ENCODE measurements around the gene APOC3. TPM values are rescaled to one million over a fixed set of nuclear protein-coding genes. Genes with fewer than 3 reads are reported as not detected.
A peak's percentile ranks its signal among the peaks of the same experiment; 100 is the strongest.

APOC3 gene
- total and polyA plus RNA-seq, 2 of the 4 experiments (the other 2 are of a cell fraction) = not detected

DNA sequence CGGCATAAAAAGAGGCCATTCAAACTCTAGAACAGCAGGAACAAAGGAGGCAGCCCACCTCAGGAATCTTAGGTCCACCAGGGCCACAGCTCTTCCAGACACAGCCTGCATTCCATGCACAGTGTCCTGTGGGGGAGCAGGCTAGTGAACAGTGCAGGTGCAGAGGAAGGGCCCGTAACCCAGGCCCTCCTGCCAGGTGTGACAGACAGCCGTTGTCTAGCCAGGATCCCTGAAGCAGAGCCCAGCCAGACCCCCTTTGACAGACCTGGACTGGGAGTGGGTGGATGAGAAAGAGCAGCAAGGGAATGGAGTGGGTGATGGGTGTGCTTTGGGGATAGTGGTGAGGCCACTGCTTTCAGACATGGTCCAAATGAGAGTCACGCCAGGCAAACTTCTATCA is 40.7 kb upstream of the APOC3 start:
- dilution Hi-C loops (cut with HindIII; ENCODE audit: low sequenced_read_pairs, unreplicated experiment) (no loop called here), in situ Hi-C loops (cut with MboI; ENCODE audit: low sequenced_read_pairs) (loop anchor here (5.0 kb wide), 1 partner anchor 443 kb away; the partner anchor contains the start of genes PCSK7 and RNF214)
- no TSS peak for BruUV-seq (replicated peaks)

More for the DNA sequence above, 40.7 kb upstream of the APOC3 start:
- Histone ChIP-seq H3K36me3 (ENCODE audit: control insufficient read depth, insufficient read depth, low read length) (peaks cover 21% of the 10 kb centered on the region), H2BK20ac (ENCODE audit: low read depth, low read length) (no peak overlapping the region; the same call in 1 of the 2 replicates), H3K4me2 (ENCODE audit: low read depth, low read length) (no peak overlapping the region), H2AK5ac (ENCODE audit: low read depth, low read length) (no peak overlapping the region), H2BK5ac (ENCODE audit: low read depth, low read length, poor library complexity, severe bottlenecking) (no peak overlapping the region), H4K5ac (ENCODE audit: low read depth, low read length) (no peak overlapping the region), H3K9me1 (ENCODE audit: insufficient read depth, low read length) (peaks cover 24% of the 10 kb centered on the region), H2AFZ (replicated peaks; ENCODE audit: low read length, poor library complexity) (no peak overlapping the region), H3K27ac (ENCODE audit: insufficient read depth, low read length) (no peak overlapping the region), H2AK9ac (replicated peaks; ENCODE audit: low read depth, low read length, poor library complexity) (peak overlapping the region; percentile 28), H3K23ac (ENCODE audit: low read depth, low read length) (0 out of 2 replicates have a peak overlapping the region, but pooled peaks have one; percentile 10), H2BK120ac (ENCODE audit: low read depth, low read length) (no peak overlapping the region), H4K91ac (ENCODE audit: insufficient read depth, low read depth, low read length) (0 out of 2 replicates have a peak overlapping the region, but pooled peaks have one; percentile 75), H3K27me3 (ENCODE audit: control insufficient read depth, insufficient read depth, low read length) (no peaks in the 10 kb centered on the region), H3K9me3 (ENCODE audit: control insufficient read depth, insufficient read depth, low read length) (no peaks in the 10 kb centered on the region), H3K56ac (ENCODE audit: extremely low read depth, insufficient read depth, low read length) (no peak overlapping the region), H3K79me1 (ENCODE audit: low read depth in 1 of 2, low read length in 2 of 2) (peaks cover 37 to 46% of the 10 kb centered on the region in 2 experiments), H3K4me1 (ENCODE audit: control insufficient read depth, insufficient read depth, low read length) (peaks cover 6% of the 10 kb centered on the region), H3K18ac (ENCODE audit: low read depth, low read length) (no peak overlapping the region), H3K14ac (replicated peaks; ENCODE audit: low read depth, low read length) (no peak overlapping the region), H3K4ac (ENCODE audit: low read depth, low read length) (no peak overlapping the region), H3K9ac (ENCODE audit: low read depth, low read length) (no peak overlapping the region), H4K20me1 (ENCODE audit: insufficient read depth, low read length) (0 out of 2 replicates have a peak, but pooled peaks cover 4% of the 10 kb centered on the region), H3K4me3 (ENCODE audit: insufficient read depth, low read depth, low read length) (no peak overlapping the region), H2BK15ac (ENCODE audit: low read depth, low read length) (no peak overlapping the region), H4K8ac (ENCODE audit: low read depth in 2 of 2, low read length in 2 of 2) (peak overlapping the region; percentile 96 to 98; a peak in 2 of 4 replicates)
- CTCF ChIA-PET = no interaction called here
- no CpG with 5 or more reads among the region's 4 CpGs for whole genome bisulfite sequencing, 2 experiments (ENCODE audit: extremely low coverage in 2 of 2, insufficient read length in 1 of 2)
- ATAC-seq (ENCODE audit: low read depth) (no peak), DNase-seq (no peak)
- POLR2A ChIA-PET (ENCODE audit: unreplicated experiment) = no interaction called here
- TF ChIP-seq RCOR1 (IDR thresholded peaks at IDR 0.05; ENCODE audit: insufficient replicate concordance, low read length) = no peak
- TF ChIP-seq, protein P1, sequence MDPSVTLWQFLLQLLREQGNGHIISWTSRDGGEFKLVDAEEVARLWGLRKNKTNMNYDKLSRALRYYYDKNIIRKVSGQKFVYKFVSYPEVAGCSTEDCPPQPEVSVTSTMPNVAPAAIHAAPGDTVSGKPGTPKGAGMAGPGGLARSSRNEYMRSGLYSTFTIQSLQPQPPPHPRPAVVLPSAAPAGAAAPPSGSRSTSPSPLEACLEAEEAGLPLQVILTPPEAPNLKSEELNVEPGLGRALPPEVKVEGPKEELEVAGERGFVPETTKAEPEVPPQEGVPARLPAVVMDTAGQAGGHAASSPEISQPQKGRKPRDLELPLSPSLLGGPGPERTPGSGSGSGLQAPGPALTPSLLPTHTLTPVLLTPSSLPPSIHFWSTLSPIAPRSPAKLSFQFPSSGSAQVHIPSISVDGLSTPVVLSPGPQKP (IDR thresholded peaks at IDR 0.05; ENCODE audit: borderline replicate concordance, low read depth, low read length) = no peak
- TF ChIP-seq, protein P2, sequence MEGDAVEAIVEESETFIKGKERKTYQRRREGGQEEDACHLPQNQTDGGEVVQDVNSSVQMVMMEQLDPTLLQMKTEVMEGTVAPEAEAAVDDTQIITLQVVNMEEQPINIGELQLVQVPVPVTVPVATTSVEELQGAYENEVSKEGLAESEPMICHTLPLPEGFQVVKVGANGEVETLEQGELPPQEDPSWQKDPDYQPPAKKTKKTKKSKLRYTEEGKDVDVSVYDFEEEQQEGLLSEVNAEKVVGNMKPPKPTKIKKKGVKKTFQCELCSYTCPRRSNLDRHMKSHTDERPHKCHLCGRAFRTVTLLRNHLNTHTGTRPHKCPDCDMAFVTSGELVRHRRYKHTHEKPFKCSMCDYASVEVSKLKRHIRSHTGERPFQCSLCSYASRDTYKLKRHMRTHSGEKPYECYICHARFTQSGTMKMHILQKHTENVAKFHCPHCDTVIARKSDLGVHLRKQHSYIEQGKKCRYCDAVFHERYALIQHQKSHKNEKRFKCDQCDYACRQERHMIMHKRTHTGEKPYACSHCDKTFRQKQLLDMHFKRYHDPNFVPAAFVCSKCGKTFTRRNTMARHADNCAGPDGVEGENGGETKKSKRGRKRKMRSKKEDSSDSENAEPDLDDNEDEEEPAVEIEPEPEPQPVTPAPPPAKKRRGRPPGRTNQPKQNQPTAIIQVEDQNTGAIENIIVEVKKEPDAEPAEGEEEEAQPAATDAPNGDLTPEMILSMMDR (conservative IDR thresholded peaks at IDR 0.05; ENCODE audit: low read depth, low read length) = no peak
- no peak for TF ChIP-seq RAD21 (IDR thresholded peaks at IDR 0.05; ENCODE audit: low read length)
- TF ChIP-seq BHLHE40 (IDR thresholded peaks at IDR 0.05; ENCODE audit: low read depth, low read length) = no peak
- TF ChIP-seq POLR2A (IDR thresholded peaks at IDR 0.05; ENCODE audit: low read depth, low read length) = no peak
- intact Hi-C loops (cut with micrococcal nuclease) = loop anchor here (1.0 kb wide), 1 partner anchor 47 kb away; no protein-coding TSS in a partner anchor
